Activated CD4-positive, alpha-beta T cell treated with anti-CD3 and anti-CD28 coated beads, Interleukin-2, amount 50 U/mL, for 1 hour (primary cell): ENCODE measurements around the gene NT5C.
A peak's percentile ranks its signal among the peaks of the same experiment; 100 is the strongest.
"Not testable (repeated sequence)": the region's sequence is repeated elsewhere in the genome, so short reads cannot be mapped to it uniquely, and the experiment has no call there.

ENCODE experiments used
- DNase-seq: peaks from one replicate; pipeline ENCODE4 v3.0.0-alpha.2; 2020

The NT5C gene

GRCh38 chr17:75131278-75132017, at the start of gene NT5C:
TSS of gene NT5C (minus strand) at chr17:75131742. CDS start at chr17:75131707, 35 bp downstream.
- peak; percentile 45 for DNase-seq

GRCh38 chr17:75181110-75181509, 49.6 kb upstream of the NT5C start:
- no peak for DNase-seq

GRCh38 chr17:75178453-75178852, 46.9 kb upstream of the NT5C start:
- DNase-seq = no peak

GRCh38 chr17:75176625-75177024, 45.1 kb upstream of the NT5C start:
- no peak for DNase-seq

DNA sequence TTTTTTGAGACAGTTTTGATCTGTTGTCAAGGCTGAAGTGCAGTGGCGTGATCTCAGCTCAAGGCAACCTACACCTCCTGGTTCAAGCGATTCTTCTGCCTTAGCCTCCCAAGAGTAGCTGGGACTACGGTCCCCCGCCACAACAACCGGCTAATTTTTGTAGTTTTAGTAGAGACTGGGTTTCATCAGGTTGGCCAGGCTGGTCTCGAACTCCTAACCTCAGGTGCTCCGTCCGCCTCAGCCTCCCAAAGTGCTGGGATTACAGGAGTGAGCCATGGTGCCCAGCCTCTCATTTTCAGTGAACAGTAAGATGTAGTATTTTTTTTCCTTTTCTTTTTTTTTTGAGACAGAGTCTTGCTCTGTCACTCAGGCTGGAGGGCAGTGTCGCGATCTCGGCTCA, 43.5 kb upstream of the NT5C start:
- DNase-seq = no peak

- DNase-seq = no peak
Measured at GRCh38 chr17:75173526-75173925, 42.0 kb upstream of the NT5C start.

- DNase-seq = no peak
Measured at GRCh38 chr17:75168998-75169397, 37.5 kb upstream of the NT5C start.

- not testable (repeated sequence) for DNase-seq
Measured at GRCh38 chr17:75164606-75165005, 33.1 kb upstream of the NT5C start.

GRCh38 chr17:75163074-75163473, 31.5 kb upstream of the NT5C start:
- no peak for DNase-seq

DNA sequence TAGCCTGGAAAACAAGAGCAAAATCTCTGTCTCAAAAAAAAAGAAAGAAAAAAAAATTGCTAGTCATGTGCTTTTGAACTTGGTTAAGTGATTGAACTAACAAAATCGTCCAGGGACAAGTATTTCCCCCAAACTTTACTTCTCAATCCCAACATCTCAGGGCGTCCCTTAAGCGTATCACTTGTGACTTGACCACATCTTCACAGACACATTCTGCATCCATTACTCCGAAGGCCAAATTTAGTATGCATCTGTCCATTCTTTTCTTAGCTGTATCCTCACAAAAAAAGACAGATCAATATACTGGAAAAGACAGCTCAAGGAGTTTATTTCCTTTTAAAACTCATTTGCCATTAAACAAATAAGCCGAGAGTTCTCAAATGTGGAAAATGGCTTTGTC, 28.7 kb upstream of the NT5C start:
- no peak for DNase-seq

DNA sequence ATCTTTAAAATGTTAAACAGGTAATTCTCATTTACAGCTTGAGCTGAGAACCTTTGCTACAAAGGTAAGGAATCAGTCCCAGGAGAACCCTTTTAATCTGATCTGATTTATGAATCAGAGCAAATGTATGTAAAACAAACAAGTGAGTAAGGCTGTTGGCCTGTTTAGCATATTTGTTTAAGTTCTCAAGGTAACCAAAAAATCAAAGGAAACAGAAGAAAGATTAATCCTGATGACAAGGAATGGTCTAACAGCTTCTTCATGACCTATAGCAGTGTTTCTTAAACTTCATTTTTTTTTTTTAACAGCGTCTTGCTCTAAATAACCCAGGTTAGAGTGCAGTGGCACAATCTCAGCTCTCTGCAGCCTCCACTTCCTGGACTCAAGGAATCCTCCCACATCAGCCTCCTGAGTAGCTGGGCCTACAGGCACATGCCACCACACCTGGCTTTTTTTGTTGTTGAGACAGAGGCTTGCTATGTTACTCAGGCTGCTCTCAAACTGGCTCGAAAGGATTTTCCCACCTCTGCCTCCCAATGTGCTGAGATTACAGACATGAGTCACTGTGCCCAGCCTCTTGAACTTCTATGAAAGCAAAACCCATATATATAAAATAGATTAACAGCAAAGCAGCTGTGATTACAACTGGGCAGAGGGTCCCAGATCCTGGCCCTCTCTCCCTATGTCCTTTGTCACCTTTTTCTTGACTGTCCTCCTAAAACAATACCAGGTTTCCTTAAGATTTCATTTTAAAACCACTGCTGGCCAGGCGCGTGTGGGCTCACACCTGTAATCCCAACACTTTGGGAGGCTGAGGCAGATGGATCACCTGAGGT, 27.9 kb upstream of the NT5C start:
- no peak for DNase-seq

DNA sequence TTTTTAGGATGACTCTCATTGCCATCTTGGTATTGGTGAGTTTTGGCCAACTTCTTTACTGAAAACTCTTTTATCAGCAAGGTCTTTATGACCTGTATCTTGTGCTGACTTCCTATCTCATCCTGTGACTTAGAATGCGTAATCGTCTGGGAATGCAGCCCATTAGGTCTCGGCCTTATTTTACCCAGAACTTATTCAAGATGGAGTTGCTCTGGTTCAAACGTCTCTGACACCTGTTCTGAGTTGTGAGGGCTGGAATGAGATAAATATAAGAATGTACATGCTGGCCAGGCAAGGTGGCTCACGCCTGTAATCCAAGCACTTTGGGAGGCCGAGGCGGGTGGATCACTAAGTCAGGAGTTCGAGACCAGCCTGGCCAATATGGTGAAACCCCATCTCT, 26.9 kb upstream of the NT5C start:
- DNase-seq = not testable (repeated sequence)

DNA sequence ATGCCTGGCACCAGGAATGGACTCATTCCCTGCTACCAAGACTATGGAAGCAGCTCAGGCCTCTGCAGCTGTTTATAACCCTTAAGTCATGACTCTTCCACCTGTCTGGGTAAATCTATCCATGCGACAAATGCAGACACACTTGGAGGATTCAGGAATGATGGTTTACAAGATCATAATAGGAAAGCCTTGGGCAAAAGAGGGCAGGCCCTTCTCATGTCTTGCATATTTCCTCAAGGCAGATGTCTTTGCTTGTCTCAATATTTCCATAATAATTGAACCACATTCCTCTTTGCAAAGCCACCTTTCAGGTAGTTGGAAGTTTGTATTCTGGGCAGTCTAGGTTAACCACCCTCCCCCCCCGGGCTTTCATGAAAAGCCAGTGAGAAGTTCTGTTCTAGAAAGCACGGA, 23.7 kb upstream of the NT5C start:
- DNase-seq = no peak

DNA sequence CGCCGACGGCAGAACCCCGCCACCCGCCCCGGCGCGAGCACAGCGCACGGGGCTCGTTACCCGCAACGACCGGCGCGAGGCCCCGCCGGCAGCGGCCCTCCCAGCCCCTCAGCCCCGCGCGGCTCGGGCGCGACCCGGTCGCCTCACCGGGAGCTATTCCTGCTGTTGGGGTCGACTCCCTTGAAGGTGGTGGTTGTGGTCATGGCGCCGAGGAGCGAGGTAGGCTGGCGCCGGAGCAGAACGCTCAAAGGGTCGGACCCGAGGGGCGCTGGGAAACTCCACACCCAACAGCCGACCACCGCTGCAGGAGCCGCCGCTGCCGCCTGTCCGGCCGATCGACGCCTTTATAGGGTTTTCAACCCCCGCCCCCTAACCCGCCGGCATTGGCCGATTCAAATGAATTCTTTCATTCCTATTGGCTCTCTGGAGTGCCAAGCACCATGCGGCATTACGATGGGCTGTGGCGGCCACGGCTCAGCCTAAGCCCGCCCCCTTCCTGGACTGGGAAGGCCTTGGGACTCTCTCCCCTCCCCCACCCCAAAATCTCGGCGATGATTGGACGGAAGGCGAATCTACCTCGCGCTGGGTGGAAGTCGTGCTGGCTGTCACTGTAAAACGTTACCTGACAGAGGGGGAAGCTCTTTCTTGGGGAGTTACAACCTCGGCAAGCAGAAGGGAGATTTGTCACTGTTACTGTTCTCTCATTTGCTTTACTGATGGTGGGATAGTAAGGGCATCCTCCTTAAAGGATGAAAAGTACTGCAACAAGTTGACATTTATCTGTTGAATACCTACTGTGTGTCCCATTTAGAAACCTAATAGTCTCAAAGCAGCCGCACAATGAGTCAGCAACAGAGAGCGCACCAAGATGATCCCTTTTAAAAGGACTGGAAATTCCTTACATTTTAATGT, 22.9 kb upstream of the NT5C start, which contains the start of gene JPT1:
JPT1 (minus strand) TSS at position 318 of the 912 bp plus-strand sequence; CDS start at position 203, 115 bp downstream.
- DNase-seq = peak; percentile 96

GRCh38 chr17:75153780-75154194, 22.2 kb upstream of the NT5C start:
- no peak for DNase-seq

GRCh38 chr17:75152922-75153779, 21.6 kb upstream of the NT5C start:
- peak; percentile 7 for DNase-seq

GRCh38 chr17:75152523-75152921, 21.0 kb upstream of the NT5C start:
- DNase-seq = no peak

- no peak for DNase-seq
Measured at GRCh38 chr17:75151930-75152329, 20.4 kb upstream of the NT5C start.

DNA sequence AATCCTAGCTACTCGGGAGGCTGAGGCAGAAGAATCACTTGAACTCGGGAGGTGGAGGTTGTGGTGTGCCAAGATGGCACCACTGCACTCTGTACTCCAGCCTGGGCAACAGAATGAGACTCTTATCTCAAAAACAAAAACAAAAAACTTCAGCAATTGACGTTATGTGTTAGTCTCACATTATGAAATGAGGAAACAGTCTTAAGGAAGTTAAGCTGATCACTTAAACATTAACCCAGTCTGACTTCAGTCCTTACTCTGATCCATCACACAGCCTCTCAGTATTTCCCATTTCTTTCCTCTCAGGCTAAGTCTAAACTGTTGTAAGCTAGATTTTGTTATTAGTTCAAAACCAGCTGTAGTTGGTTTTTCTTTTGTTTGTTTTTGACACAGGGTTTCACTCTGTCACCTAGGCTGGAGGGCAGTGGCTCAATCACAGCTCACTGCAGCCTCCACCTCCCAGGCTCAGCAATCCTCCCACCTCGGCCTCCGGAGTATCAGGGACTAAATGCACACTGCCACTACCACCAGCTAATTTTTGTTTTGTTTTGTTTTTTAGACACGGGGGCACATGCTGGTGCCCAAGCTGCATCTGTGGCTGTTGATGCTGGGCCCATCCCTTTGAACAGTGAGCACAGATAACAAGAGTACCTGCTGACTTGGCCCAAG, 16.5 kb upstream of the NT5C start:
- DNase-seq = no peak

- no peak for DNase-seq
Measured at GRCh38 chr17:75146592-75146991, 15.1 kb upstream of the NT5C start.

DNA sequence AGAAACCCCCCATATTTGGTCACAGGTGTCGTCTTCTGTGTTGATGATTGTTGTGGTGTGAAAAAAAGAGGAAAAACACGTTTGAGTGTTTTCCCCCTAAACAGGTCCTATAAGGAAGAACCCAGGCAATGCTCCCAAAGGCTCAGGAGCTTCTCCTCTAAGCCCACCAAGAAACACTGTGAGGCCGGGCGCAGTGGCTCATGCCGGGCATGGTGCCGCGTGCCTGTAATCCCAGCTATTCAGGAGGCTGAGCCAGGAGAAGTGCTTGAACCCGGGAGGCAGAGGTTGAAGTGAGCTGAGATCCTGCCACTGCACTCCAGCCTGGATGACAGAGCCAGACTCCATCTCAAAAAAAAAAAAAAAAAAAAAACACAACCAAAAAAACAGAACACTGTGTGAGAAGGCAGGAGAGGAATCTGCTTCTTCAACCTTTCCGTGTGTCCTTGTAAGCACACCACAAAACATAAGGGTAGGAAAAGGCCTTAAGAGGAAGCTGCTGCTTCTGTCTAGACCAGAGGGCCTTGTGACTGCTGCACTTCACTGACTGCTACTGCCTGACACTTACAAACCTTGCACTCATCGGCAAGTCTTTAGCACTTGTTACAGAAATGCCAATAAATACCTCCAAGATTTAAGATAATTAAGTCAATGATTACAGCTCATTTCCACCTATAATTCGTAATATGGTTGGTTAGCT, 13.4 kb upstream of the NT5C start:
- no peak for DNase-seq
